Bronchial epithelial cell (primary cell): Measurements from ENCODE around the gene LRRC10. TPM values are rescaled to one million over a fixed set of nuclear protein-coding genes. Genes with fewer than 3 reads are reported as not detected.

ENCODE experiments used
- DNase-seq: peaks from one replicate; pipeline ENCODE4 v3.0.0-alpha.2; 2010; ENCODE audit warnings: low read depth
- FAIRE-seq: peaks from 2 replicates; lab custom pipeline; 2011; peaks lifted over from hg19 to GRCh38; lab: Jason Lieb, UNC
- H3K27me3 ChIP-seq: 2 replicates; pipeline ENCODE4 v1.5.1; 2011; ENCODE audit warnings: low read length; ENCODE audit not compliant: control insufficient read depth, insufficient read depth
- H3K36me3 ChIP-seq: 2 replicates; pipeline ENCODE4 v1.5.1; 2011; ENCODE audit warnings: low read length; ENCODE audit not compliant: control insufficient read depth, insufficient read depth
- H3K4me3 ChIP-seq: 2 replicates; pipeline ENCODE4 v1.5.1; 2011; ENCODE audit warnings: mild to moderate bottlenecking, low read depth, low read length, control low read depth
- CTCF ChIP-seq: IDR thresholded peaks from 2 replicates; pipeline ENCODE4 v1.5.1; 2011; ENCODE audit warnings: mild to moderate bottlenecking, moderate library complexity, low read length, control low read depth, inconsistent platforms; ENCODE audit not compliant: insufficient read depth, severe bottlenecking
- total RNA-seq: library from RNA; depleted of rRNA; stranded (reverse); fragments of >200 nt; gene quantifications from 2 replicates; pipeline ENCODE4 v1.2.1, GENCODE V29; 2014

The LRRC10 gene
- total RNA-seq, 1 donor from 2014 or later: not detected

- TF ChIP-seq CTCF: no peak
- Histone ChIP-seq H3K4me3 (no peak overlapping the region), H3K36me3 (peaks cover 4% of the 10 kb centered on the region), H3K27me3 (no peaks in the 10 kb centered on the region)
- DNase-seq (no peak), FAIRE-seq (no peak)
Observed at GRCh38 chr12:69579029-69579428, 31.7 kb downstream of the LRRC10 start.

GRCh38 chr12:69578283-69578682 is 32.4 kb downstream of the LRRC10 start:
- Histone ChIP-seq H3K4me3 (no peak overlapping the region), H3K36me3 (peaks cover 5% of the 10 kb centered on the region), H3K27me3 (no peaks in the 10 kb centered on the region)
- DNase-seq (no peak), FAIRE-seq (no peak)
- no peak for TF ChIP-seq CTCF

- Histone ChIP-seq H3K36me3 (peaks cover 8% of the 10 kb centered on the region), H3K4me3 (no peak overlapping the region), H3K27me3 (no peaks in the 10 kb centered on the region)
- no peak for TF ChIP-seq CTCF
- FAIRE-seq (no peak), DNase-seq (no peak)
Observed at GRCh38 chr12:69575346-69575745, 35.4 kb downstream of the LRRC10 start.

GRCh38 chr12:69570545-69571399 is 39.9 kb downstream of the LRRC10 start:
- FAIRE-seq (no peak), DNase-seq (peak; percentile 77)
- TF ChIP-seq CTCF: peak; percentile 61
- Histone ChIP-seq H3K36me3 (peaks cover 8% of the 10 kb centered on the region), H3K4me3 (no peak overlapping the region), H3K27me3 (no peaks in the 10 kb centered on the region)

GRCh38 chr12:69570000-69570516 is 40.6 kb downstream of the LRRC10 start:
- no peaks in the 10 kb centered on the region for H3K27me3 ChIP-seq
- TF ChIP-seq CTCF: no peak
- H3K4me3 ChIP-seq: no peak overlapping the region
- H3K36me3 ChIP-seq: peaks cover 8% of the 10 kb centered on the region
- DNase-seq: peak; percentile 39
- FAIRE-seq: no peak
